Gastrocnemius medialis (tissue), 4 donors: ENCODE results near the gene DBN1. TPM values are rescaled to one million over a fixed set of nuclear protein-coding genes. Genes with fewer than 3 reads are reported as not detected.
A peak's percentile ranks its signal among the peaks of the same experiment; 100 is the strongest.

ENCODE experiments used
- ATAC-seq, 2 donors: fragments of 150-250 bp; one replicate each; pipeline ENCODE4 v1.9.1; 2016
- DNase-seq, 2 donors: peaks; one replicate each; pipeline ENCODE4 v3.0.0-alpha.2; 2019
- H3K27ac ChIP-seq, 4 donors: fragments of 200-600 bp; sonication (generic); 1 replicate in 1 of 4; 2 replicates in 3 of 4; pipeline ENCODE4 v1.5.1; 2016 to 2018; ENCODE audit warnings: mild to moderate bottlenecking in 2 of 4, moderate library complexity in 1 of 4
- H3K27me3 ChIP-seq, 3 donors: fragments of 200-600 bp; sonication (generic) in 2 of 3; 1 replicate in 1 of 3; 2 replicates in 2 of 3; pipeline versions ENCODE4 v1.5.1 to v1.6.0; 2016 to 2019; ENCODE audit warnings: mild to moderate bottlenecking in 1 of 3, moderate library complexity in 1 of 3
- H3K36me3 ChIP-seq, 2 donors: fragments of 200-600 bp; sonication (generic) in 1 of 2; one replicate each; pipeline ENCODE4 v1.5.1; 2017 to 2018
- H3K4me1 ChIP-seq, 2 donors: fragments of 200-600 bp; sonication (generic) in 1 of 2; one replicate each; pipeline ENCODE4 v1.5.1; 2016 to 2017; ENCODE audit warnings: mild to moderate bottlenecking in 2 of 2
- H3K4me3 ChIP-seq, 4 donors: fragments of 200-600 bp; sonication (generic) in 3 of 4; 1 replicate in 1 of 4; 2 replicates in 3 of 4; pipeline ENCODE4 v1.5.1; 2016 to 2019; ENCODE audit warnings: mild to moderate bottlenecking in 2 of 4
- H3K9me3 ChIP-seq, 3 donors: fragments of 200-600 bp; sonication (generic) in 2 of 3; 1 replicate in 1 of 3; 2 replicates in 2 of 3; pipeline ENCODE4 v1.5.1; 2016 to 2019
- POLR2A ChIP-seq, 2 donors: fragments of 450-650 bp; IDR thresholded peaks; one replicate each; pipeline ENCODE4 v1.6.1; 2017; ENCODE audit warnings: antibody characterized with exemption in 2 of 2, mild to moderate bottlenecking in 2 of 2, moderate library complexity in 2 of 2
- in situ Hi-C, 4 donors: fragments of 200-750 bp; cut with MboI; loops; one replicate each; pipeline versions ENCODE4 v1.15.0 to v1.8.0; 2017; ENCODE audit warnings: low sequenced_read_pairs in 4 of 4
- intact Hi-C: fragments of 100-400 bp; cut with DNase I; formaldehyde crosslinking; loops from one replicate; pipeline ENCODE4 v1.15.1; 2023; ENCODE audit warnings: low total_unique reads
- total RNA-seq, 4 donors: library from RNA; depleted of rRNA; stranded (reverse); fragments of >200 nt; gene quantifications; one replicate each; pipeline versions ENCODE4 v1.1.0 to v1.2.3, GENCODE V29; 2016
- TF ChIP-seq, protein P1 (sequence below), 5 experiments: fragments of 450-650 bp in 3 of 5; fragments of 200-600 bp in 2 of 5; sonication (generic) in 2 of 5; IDR thresholded peaks in 4 of 5; conservative IDR thresholded peaks in 1 of 5; 1 replicate in 4 of 5; 2 replicates in 1 of 5; pipeline ENCODE4 v1.5.1; 2016 to 2019; ENCODE audit warnings: antibody characterized with exemption in 5 of 5, mild to moderate bottlenecking in 3 of 5, moderate library complexity in 3 of 5

Gene DBN1
- total RNA-seq, 4 donors from 2014 or later = 16.3 to 27.5 (median 23.2) TPM

DNA sequence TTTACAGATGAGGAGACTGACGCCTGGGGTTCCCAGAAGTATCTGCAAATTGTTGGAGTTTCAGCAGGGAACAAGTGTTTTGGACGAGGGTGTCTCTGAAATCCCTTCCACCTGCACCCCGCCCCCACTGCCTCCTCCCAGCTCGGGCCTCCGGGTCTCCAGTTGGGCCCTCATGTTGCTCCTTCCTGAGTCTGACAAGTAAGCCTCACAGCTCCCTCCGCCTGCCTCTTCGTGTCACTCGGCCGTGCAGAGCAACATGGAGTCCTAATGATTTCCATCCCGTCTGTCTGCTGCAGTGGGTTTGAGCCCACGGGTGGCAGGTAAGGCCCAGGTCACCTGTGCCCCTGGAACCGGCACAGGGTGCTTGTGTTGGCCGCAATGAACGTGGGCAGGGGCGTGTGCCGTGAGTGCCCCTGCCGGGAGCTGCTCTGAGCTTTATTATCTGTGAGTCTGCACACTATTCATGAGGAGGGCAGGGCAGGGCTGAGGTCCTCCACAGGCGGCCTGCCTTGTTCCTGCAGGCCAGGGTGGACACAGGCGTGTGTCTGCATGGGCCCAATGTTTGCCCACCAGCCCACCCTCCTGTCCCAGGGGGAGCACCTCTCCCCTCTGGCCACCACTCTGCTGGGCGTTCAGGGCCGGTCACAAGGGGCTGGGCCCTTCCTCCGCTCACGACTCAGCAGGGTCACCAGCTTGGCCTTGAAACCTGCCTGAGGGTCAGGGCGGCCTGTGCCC is 30.1 kb upstream of the DBN1 start:
- Histone ChIP-seq H3K36me3 (no peaks in the 10 kb centered on the region), H3K9me3 (no peaks in the 10 kb centered on the region), H3K4me1 (peaks cover 9 to 11% of the 10 kb centered on the region in 2 donors), H3K27ac (no peak overlapping the region), H3K4me3 (no peak overlapping the region), H3K27me3 (no peaks in the 10 kb centered on the region)
- in situ Hi-C loops = loop anchor here (5.0 to 25.0 kb wide), 4 partner anchors 99 to 119 kb away; partner anchors contain the start of genes SLC34A1 (in 2 of the 4), F12 (in 1 of the 4) and PFN3 (in 1 of the 4)
- TF ChIP-seq, protein P1, sequence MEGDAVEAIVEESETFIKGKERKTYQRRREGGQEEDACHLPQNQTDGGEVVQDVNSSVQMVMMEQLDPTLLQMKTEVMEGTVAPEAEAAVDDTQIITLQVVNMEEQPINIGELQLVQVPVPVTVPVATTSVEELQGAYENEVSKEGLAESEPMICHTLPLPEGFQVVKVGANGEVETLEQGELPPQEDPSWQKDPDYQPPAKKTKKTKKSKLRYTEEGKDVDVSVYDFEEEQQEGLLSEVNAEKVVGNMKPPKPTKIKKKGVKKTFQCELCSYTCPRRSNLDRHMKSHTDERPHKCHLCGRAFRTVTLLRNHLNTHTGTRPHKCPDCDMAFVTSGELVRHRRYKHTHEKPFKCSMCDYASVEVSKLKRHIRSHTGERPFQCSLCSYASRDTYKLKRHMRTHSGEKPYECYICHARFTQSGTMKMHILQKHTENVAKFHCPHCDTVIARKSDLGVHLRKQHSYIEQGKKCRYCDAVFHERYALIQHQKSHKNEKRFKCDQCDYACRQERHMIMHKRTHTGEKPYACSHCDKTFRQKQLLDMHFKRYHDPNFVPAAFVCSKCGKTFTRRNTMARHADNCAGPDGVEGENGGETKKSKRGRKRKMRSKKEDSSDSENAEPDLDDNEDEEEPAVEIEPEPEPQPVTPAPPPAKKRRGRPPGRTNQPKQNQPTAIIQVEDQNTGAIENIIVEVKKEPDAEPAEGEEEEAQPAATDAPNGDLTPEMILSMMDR (IDR thresholded peaks at IDR 0.05 in 4 of 5, conservative IDR thresholded peaks at IDR 0.05 in 1 of 5) = no peak
- no peak for ATAC-seq
- intact Hi-C loops = no loop called here
- no peak for DNase-seq

DNA sequence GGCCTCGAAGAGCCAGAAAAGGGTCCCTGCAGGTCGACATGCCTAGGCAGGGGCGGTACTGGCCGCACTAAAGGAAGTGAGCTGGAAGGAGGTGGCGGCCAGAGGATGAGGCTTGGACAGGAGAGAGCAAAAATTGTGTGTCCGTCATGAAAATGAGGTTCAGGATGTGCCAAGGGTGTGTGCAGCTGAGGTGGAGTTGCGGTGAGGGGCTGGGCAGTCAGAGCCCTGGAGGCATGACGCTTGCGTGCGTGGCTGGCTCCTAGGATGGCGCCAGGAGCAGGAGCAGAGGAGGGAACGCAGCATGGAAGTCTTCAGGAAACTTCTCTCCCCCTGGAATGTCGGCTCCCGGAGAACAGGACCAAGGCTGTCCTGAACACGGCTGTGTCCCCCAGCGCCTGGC is 29.5 kb upstream of the DBN1 start:
- in situ Hi-C loops = loop anchor here (5.0 to 25.0 kb wide), 4 partner anchors 98 to 118 kb away; partner anchors contain the start of genes SLC34A1 (in 2 of the 4), F12 (in 1 of the 4) and PFN3 (in 1 of the 4)
- ATAC-seq = no peak

DNA sequence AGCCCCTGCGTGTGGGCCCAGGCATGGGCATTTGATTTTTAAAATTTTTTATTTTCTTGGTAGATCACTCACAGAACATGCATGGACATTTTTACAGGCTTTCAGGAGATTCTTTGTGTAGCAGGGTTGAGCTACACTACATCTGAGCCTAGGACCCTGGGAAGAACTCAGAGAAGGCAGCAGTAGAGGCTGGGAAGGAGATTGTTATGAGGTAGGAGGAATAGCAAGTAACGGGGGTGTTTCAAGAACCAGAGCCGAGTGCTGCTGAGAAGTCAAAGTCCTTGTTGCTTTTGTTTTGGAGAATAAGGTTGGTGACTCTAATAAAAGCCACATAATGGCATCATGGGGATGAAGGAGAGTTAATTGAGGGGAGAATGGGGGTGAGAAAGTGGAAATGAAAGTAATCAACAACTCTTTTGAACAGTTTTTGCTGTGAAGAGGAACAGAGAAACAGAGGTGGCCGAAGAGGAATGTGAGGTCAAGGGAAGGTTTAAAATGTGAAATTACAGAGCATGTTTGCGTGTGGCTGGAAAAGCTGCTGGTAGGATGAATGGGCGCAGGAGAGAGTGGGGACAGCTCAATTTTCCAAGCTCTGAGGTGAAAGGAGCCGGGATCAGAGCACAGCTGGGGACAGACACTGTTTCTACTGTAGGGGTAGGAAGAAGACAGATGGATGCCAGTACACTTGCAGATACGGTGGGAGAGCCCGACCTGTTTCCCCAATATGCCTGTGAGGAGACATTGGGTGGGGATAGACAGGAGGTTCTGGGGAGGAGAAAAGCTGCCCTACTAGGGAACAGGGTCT is 28.6 kb upstream of the DBN1 start:
- Histone ChIP-seq H3K27ac (no peak overlapping the region), H3K27me3 (no peaks in the 10 kb centered on the region), H3K4me3 (no peak overlapping the region), H3K36me3 (no peaks in the 10 kb centered on the region), H3K9me3 (no peaks in the 10 kb centered on the region), H3K4me1 (peaks cover 15 to 16% of the 10 kb centered on the region in 2 donors)
- TF ChIP-seq, protein P1 (IDR thresholded peaks at IDR 0.05 in 4 of 5, conservative IDR thresholded peaks at IDR 0.05 in 1 of 5) = no peak
- TF ChIP-seq POLR2A (IDR thresholded peaks at IDR 0.05) = no peak
- in situ Hi-C loops (loop anchor here (5.0 to 25.0 kb wide), 4 partner anchors 97 to 117 kb away; partner anchors contain the start of genes SLC34A1 (in 2 of the 4), F12 (in 1 of the 4) and PFN3 (in 1 of the 4)), intact Hi-C loops (loop anchor here (1.0 kb wide), 3 partner anchors 47 to 112 kb away; no protein-coding TSS in a partner anchor)
- DNase-seq (no peak), ATAC-seq (no peak)

More for the DNA sequence above, 29.5 kb upstream of the DBN1 start:
- Histone ChIP-seq H3K36me3 (no peaks in the 10 kb centered on the region), H3K9me3 (no peaks in the 10 kb centered on the region), H3K27ac (no peak overlapping the region), H3K4me3 (no peak overlapping the region), H3K4me1 (peaks cover 12 to 13% of the 10 kb centered on the region in 2 donors), H3K27me3 (no peaks in the 10 kb centered on the region)
- intact Hi-C loops = no loop called here
- no peak for TF ChIP-seq POLR2A (IDR thresholded peaks at IDR 0.05)
- TF ChIP-seq, protein P1 (IDR thresholded peaks at IDR 0.05 in 4 of 5, conservative IDR thresholded peaks at IDR 0.05 in 1 of 5) = no peak
- DNase-seq = no peak

DNA sequence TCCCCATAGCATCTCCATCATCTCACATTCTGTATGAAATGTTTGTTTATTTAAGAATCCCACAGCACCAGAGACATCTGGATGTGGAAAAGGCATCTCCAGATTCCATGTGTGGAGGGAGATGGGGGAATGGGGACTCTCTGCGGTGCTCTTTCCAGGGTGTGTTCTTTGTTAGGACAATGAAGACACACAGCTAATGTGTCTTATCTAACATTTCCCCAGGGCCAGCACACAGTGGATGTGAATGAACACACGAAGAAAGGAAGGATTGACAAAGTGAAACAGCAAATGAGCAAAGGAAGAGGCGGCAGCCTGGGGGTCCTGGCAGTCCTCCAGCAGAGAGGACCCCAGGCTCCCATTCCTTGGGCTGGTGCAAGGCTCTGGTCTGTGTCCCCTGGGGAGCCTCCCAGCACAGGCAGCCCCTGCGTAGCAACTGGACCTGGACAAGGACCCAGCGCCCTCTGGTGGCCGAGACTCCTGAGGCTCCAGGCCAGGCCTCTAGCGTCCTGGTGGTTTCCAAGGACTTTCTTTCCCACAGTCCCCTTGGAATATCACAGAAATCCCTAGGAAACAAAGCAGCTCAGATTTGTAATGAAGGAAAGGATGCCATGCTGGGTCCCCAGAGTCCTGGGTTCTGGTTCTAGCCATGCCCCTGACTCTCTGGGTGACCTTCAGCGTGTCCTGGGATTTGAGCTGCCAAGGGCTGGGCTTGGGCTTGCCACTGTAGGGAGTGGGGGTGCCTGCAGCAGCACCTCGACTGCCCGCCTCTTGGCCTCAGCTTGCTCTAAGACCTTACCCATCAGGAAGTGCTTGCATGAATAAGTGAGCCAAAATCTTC is 27.5 kb upstream of the DBN1 start:
- intact Hi-C loops = loop anchor here (1.0 kb wide), 3 partner anchors 46 to 111 kb away; no protein-coding TSS in a partner anchor
- ATAC-seq = peak; percentile 20 to 39
- DNase-seq = peak; percentile 72 to 83
- no peak for TF ChIP-seq POLR2A (IDR thresholded peaks at IDR 0.05)
- TF ChIP-seq, protein P1 (IDR thresholded peaks at IDR 0.05 in 4 of 5, conservative IDR thresholded peaks at IDR 0.05 in 1 of 5) = peak; percentile 87 to 98 (median 95)
- Histone ChIP-seq H3K4me3 (no peak overlapping the region), H3K9me3 (no peaks in the 10 kb centered on the region), H3K36me3 (no peaks in the 10 kb centered on the region), H3K4me1 (peaks cover 23% of the 10 kb centered on the region in 2 donors), H3K27ac (peak overlapping the region in 2 of 4 donors; percentile 47 to 98), H3K27me3 (no peaks in the 10 kb centered on the region)
- in situ Hi-C loops = loop anchor here (5.0 to 25.0 kb wide), 4 partner anchors 96 to 116 kb away; partner anchors contain the start of genes SLC34A1 (in 2 of the 4), F12 (in 1 of the 4) and PFN3 (in 1 of the 4)
